Endodermal cell (in vitro differentiated cells): ENCODE measurements around the gene TCEAL7. TPM values are rescaled to one million over a fixed set of nuclear protein-coding genes. Genes with fewer than 3 reads are reported as not detected.

ENCODE experiments used
- DNase-seq: peaks from one replicate; pipeline ENCODE4 v3.0.0-alpha.2; 2017
- H3K27ac ChIP-seq: 2 replicates; pipeline ENCODE4 v1.5.1; 2013; ENCODE audit warnings: mild to moderate bottlenecking, low read depth, low read length, moderate library complexity
- H3K27me3 ChIP-seq: 2 replicates; pipeline ENCODE4 v1.6.1; 2013; ENCODE audit warnings: mild to moderate bottlenecking, low read length, moderate library complexity; ENCODE audit not compliant: insufficient read depth, control insufficient read depth, poor library complexity, severe bottlenecking
- H3K36me3 ChIP-seq: 2 replicates; pipeline ENCODE4 v1.7.0; 2013; ENCODE audit warnings: mild to moderate bottlenecking, low read length, moderate library complexity; ENCODE audit not compliant: control insufficient read depth, insufficient read depth
- H3K4me1 ChIP-seq: one replicate; pipeline ENCODE4 v1.7.0; 2013; ENCODE audit warnings: low read length; ENCODE audit not compliant: control insufficient read depth, insufficient read depth
- H3K4me3 ChIP-seq: 2 replicates; pipeline ENCODE4 v1.5.1; 2013; ENCODE audit warnings: mild to moderate bottlenecking, low read length, moderate library complexity
- H3K9ac ChIP-seq: 2 replicates; pipeline ENCODE4 v1.6.1; 2013; ENCODE audit warnings: mild to moderate bottlenecking, low read length, moderate library complexity; ENCODE audit not compliant: poor library complexity, severe bottlenecking; ENCODE audit errors: extremely low read depth
- H3K9me3 ChIP-seq: 2 replicates; pipeline ENCODE4 v1.6.1; 2013; ENCODE audit warnings: mild to moderate bottlenecking, low read length, moderate library complexity; ENCODE audit not compliant: control insufficient read depth
- H3K27ac Mint-ChIP-seq: 2 replicates; pipeline ENCODE4 v1.8.0; 2020; ENCODE audit warnings: mixed read lengths
- H3K27me3 Mint-ChIP-seq: 2 replicates; pipeline ENCODE4 v1.8.0; 2021; ENCODE audit warnings: mild to moderate bottlenecking, mixed read lengths; ENCODE audit not compliant: insufficient read depth
- H3K36me3 Mint-ChIP-seq: 2 replicates; pipeline ENCODE4 v1.8.0; 2020; ENCODE audit warnings: low read depth, mixed read lengths
- H3K4me1 Mint-ChIP-seq: 2 replicates; pipeline ENCODE4 v1.8.0; 2020; ENCODE audit warnings: mixed read lengths
- H3K4me3 Mint-ChIP-seq: 2 replicates; pipeline ENCODE4 v1.8.0; 2020; ENCODE audit warnings: mild to moderate bottlenecking, moderate library complexity, mixed read lengths
- H3K9me3 Mint-ChIP-seq: 2 replicates; pipeline ENCODE4 v1.8.0; 2020; ENCODE audit warnings: mild to moderate bottlenecking, mixed read lengths
- WGBS, 2 experiments: methylation state at CpG; one replicate each; pipeline versions ENCODE4 v1.1.5 to v1.1.7; 2013; ENCODE audit warnings: missing lambda C conversion rate in 2 of 2, mixed read lengths in 1 of 2; ENCODE audit not compliant: insufficient coverage in 1 of 2, insufficient read length in 1 of 2; 5-methylcytosine and 5-hydroxymethylcytosine counted together
- total RNA-seq, 2 donors: library from RNA; stranded (reverse); fragmentation: NEBNext Ultra II Directional in 1 of 2; extraction: Animal tissue kit (Norgen Biotek cat#: 25700) in 1 of 2; gene quantifications; 2 replicates in 1 of 2; 3 replicates in 1 of 2; pipeline ENCODE4 v1.2.1, GENCODE V29; 2021
- TF ChIP-seq, protein P1 (sequence below): fragments of 200-600 bp; sonication (generic); conservative IDR thresholded peaks from 2 replicates; pipeline ENCODE4 v1.5.0; 2021; ENCODE audit warnings: antibody characterized with exemption, mild to moderate bottlenecking

The TCEAL7 gene
- total RNA-seq, 2 donors from 2014 or later: 5.3 to 6.7 TPM

- Mint-ChIP-seq H3K27ac (peak overlapping the region; percentile 63), H3K27me3 (peaks cover 6% of the 10 kb centered on the region), H3K36me3 (no peaks in the 10 kb centered on the region), H3K9me3 (peaks cover 2% of the 10 kb centered on the region), H3K4me1 (peaks cover 26% of the 10 kb centered on the region), H3K4me3 (peak overlapping the region; percentile 53)
- WGBS, 2 experiments: 20 to 35% methylated on average over 1 to 16 of the region's 21 CpGs
- no peaks in the 10 kb centered on the region for H3K9me3 ChIP-seq
- peak overlapping the region; percentile 84 for H3K27ac ChIP-seq
- H3K4me1 ChIP-seq: no peaks in the 10 kb centered on the region
- DNase-seq: peak; percentile 83
- no peaks in the 10 kb centered on the region for H3K36me3 ChIP-seq
- no peak overlapping the region for H3K4me3 ChIP-seq
- no peaks in the 10 kb centered on the region for H3K27me3 ChIP-seq
- peak overlapping the region; percentile 3 for H3K9ac ChIP-seq
- TF ChIP-seq, protein P1, sequence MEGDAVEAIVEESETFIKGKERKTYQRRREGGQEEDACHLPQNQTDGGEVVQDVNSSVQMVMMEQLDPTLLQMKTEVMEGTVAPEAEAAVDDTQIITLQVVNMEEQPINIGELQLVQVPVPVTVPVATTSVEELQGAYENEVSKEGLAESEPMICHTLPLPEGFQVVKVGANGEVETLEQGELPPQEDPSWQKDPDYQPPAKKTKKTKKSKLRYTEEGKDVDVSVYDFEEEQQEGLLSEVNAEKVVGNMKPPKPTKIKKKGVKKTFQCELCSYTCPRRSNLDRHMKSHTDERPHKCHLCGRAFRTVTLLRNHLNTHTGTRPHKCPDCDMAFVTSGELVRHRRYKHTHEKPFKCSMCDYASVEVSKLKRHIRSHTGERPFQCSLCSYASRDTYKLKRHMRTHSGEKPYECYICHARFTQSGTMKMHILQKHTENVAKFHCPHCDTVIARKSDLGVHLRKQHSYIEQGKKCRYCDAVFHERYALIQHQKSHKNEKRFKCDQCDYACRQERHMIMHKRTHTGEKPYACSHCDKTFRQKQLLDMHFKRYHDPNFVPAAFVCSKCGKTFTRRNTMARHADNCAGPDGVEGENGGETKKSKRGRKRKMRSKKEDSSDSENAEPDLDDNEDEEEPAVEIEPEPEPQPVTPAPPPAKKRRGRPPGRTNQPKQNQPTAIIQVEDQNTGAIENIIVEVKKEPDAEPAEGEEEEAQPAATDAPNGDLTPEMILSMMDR: no peak
Measured at GRCh38 chrX:103330681-103331288, 746 bp downstream of the TCEAL7 start.

- Mint-ChIP-seq H3K4me1 (peaks cover 21% of the 10 kb centered on the region), H3K4me3 (no peak overlapping the region), H3K27ac (no peak overlapping the region), H3K27me3 (no peaks in the 10 kb centered on the region), H3K9me3 (no peaks in the 10 kb centered on the region), H3K36me3 (no peaks in the 10 kb centered on the region)
- no peak overlapping the region for H3K4me3 ChIP-seq
- 94% methylated on average over 2 of the region's 3 CpGs; no CpG with 5 or more reads in 1 of the 2 experiments for WGBS, 2 experiments
- H3K36me3 ChIP-seq: no peaks in the 10 kb centered on the region
- DNase-seq: no peak
- H3K9ac ChIP-seq: no peak overlapping the region
- no peaks in the 10 kb centered on the region for H3K4me1 ChIP-seq
- TF ChIP-seq, protein P1: no peak
- H3K27me3 ChIP-seq: peaks cover 5% of the 10 kb centered on the region
- no peaks in the 10 kb centered on the region for H3K9me3 ChIP-seq
- no peak overlapping the region for H3K27ac ChIP-seq
Measured at GRCh38 chrX:103338663-103339062, 8.6 kb downstream of the TCEAL7 start.

GRCh38 chrX:103343105-103343504 is 13.1 kb downstream of the TCEAL7 start:
- no peaks in the 10 kb centered on the region for H3K36me3 Mint-ChIP-seq
- H3K4me1 ChIP-seq: no peaks in the 10 kb centered on the region
- no peaks in the 10 kb centered on the region for H3K9me3 ChIP-seq
- H3K9ac ChIP-seq: no peak overlapping the region
- H3K4me1 Mint-ChIP-seq: peaks cover 17% of the 10 kb centered on the region
- H3K36me3 ChIP-seq: no peaks in the 10 kb centered on the region
- H3K4me3 ChIP-seq: no peak overlapping the region
- no peak overlapping the region for H3K27ac Mint-ChIP-seq
- H3K27me3 Mint-ChIP-seq: peaks cover 7% of the 10 kb centered on the region
- DNase-seq: peak; percentile 74
- no peak overlapping the region for H3K27ac ChIP-seq
- H3K27me3 ChIP-seq: no peaks in the 10 kb centered on the region
- H3K9me3 Mint-ChIP-seq: peaks cover 2% of the 10 kb centered on the region
- no peak overlapping the region for H3K4me3 Mint-ChIP-seq
- TF ChIP-seq, protein P1: peak; percentile 81
- 46% methylated on average over 1 of the region's 2 CpGs; no CpG with 5 or more reads in 1 of the 2 experiments for WGBS, 2 experiments
